PC-9 (cell line): Measurements from ENCODE around the gene CHRFAM7A. TPM values are rescaled to one million over a fixed set of nuclear protein-coding genes. Genes with fewer than 3 reads are reported as not detected.
"Not testable (repeated sequence)": the region's sequence is repeated elsewhere in the genome, so short reads cannot be mapped to it uniquely, and the experiment has no call there.

Source experiments
- BruUV-seq: library from RNA; stranded (reverse); fragments of 400-500 nt; replicated peaks from 2 replicates; lab custom pipeline; 2021; lab: Mats Ljungman, UMichigan
- CTCF ChIA-PET: fragments of 300-600 bp; sonication (Branson Sonifier 250); formaldehyde crosslinking; loops from one replicate; lab custom pipeline; 2022; ENCODE audit warnings: antibody characterized with exemption; lab: Charles Lee
- POLR2A ChIA-PET: fragments of 300-600 bp; sonication (Branson Sonifier 250); formaldehyde crosslinking; loops from one replicate; lab custom pipeline; 2022; ENCODE audit warnings: antibody characterized with exemption; ENCODE audit not compliant: unreplicated experiment; lab: Charles Lee
- DNase-seq, 2 experiments: peaks; one replicate each; pipeline versions ENCODE4 v3.0.0 to v3.0.0-alpha.2; 2015 to 2022; ENCODE audit warnings: mixed read lengths in 1 of 2
- H2AFZ ChIP-seq: fragments of 200-600 bp; sonication (generic); 2 replicates; pipeline ENCODE4 v1.8.1; 2017; ENCODE audit warnings: antibody characterized with exemption
- H3F3A ChIP-seq: fragments of 200-600 bp; sonication (generic); 2 replicates; pipeline ENCODE4 v1.8.1; 2017; ENCODE audit warnings: antibody characterized with exemption, mild to moderate bottlenecking, low read depth; ENCODE audit not compliant: insufficient read depth
- H3K27ac ChIP-seq: fragments of 200-600 bp; sonication (generic); 2 replicates; pipeline ENCODE4 v1.6.1; 2016; ENCODE audit warnings: mixed run types
- H3K27me3 ChIP-seq: fragments of 200-600 bp; sonication (generic); 2 replicates; pipeline ENCODE4 v1.6.1; 2016; ENCODE audit warnings: low read depth, mixed run types; ENCODE audit not compliant: insufficient read depth
- H3K36me3 ChIP-seq: fragments of 200-600 bp; sonication (generic); 2 replicates; pipeline ENCODE4 v1.6.1; 2016; ENCODE audit warnings: low read depth, mixed run types
- H3K4me1 ChIP-seq: fragments of 200-600 bp; sonication (generic); replicated peaks from 2 replicates; pipeline ENCODE4 v1.6.1; 2016; ENCODE audit warnings: mixed run types; ENCODE audit not compliant: insufficient read depth
- H3K4me2 ChIP-seq: fragments of 200-600 bp; sonication (generic); 2 replicates; pipeline ENCODE4 v1.6.1; 2017; ENCODE audit warnings: mixed run types
- H3K4me3 ChIP-seq: fragments of 200-600 bp; sonication (generic); 2 replicates; pipeline ENCODE4 v1.6.1; 2016; ENCODE audit warnings: mixed run types
- H3K79me2 ChIP-seq: fragments of 200-600 bp; sonication (generic); 2 replicates; pipeline ENCODE4 v1.6.1; 2017; ENCODE audit warnings: low read depth, mixed run types
- H3K9me2 ChIP-seq: fragments of 200-600 bp; sonication (generic); 2 replicates; pipeline ENCODE4 v1.8.1; 2017; ENCODE audit warnings: mild to moderate bottlenecking; ENCODE audit not compliant: insufficient read depth
- H3K9me3 ChIP-seq: fragments of 200-600 bp; sonication (generic); 2 replicates; pipeline ENCODE4 v1.8.1; 2016; ENCODE audit warnings: low read depth; ENCODE audit not compliant: insufficient read depth
- H4K20me1 ChIP-seq: fragments of 200-600 bp; sonication (generic); 2 replicates; pipeline ENCODE4 v1.8.1; 2017; ENCODE audit not compliant: insufficient read depth
- CTCF ChIP-seq: fragments of 200-600 bp; sonication (generic); conservative IDR thresholded peaks from 2 replicates; pipeline ENCODE4 v1.6.1; 2017; ENCODE audit warnings: mixed run types, antibody characterized with exemption, mild to moderate bottlenecking, moderate library complexity
- intact Hi-C: fragments of 100-400 bp; cut with micrococcal nuclease; formaldehyde crosslinking; loops from one replicate; pipeline ENCODE4 v1.10.0; 2022; ENCODE audit not compliant: unreplicated experiment
- total RNA-seq: library from RNA; stranded (reverse); gene quantifications from 2 replicates; pipeline ENCODE4 v1.2.3, GENCODE V29; 2021

CHRFAM7A gene
- total RNA-seq, 1 experiment from 2014 or later, result not detected

DNA sequence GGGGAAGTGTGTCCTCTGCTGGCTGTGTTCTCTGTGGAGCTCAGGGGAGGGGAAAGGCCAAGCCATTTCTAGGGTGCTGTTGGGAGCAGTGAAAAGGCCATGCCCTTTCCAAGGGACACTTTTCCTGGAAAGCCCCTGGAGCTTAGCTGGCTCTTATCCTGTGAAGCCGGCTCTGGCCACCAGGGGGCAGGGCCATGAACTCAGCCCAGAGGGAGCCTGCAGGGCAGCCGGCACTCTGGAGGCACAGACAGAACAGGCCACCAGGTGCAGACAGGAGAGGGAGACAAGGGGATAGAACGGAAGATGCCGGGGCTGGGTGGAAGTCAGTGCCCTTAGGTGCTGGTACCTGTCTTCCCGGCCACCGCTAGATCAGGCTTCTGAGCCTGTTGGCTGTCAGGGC is 5.6 kb upstream of the CHRFAM7A start:
- H3K27me3 ChIP-seq, H2AFZ ChIP-seq, H3K36me3 ChIP-seq, POLR2A ChIA-PET, H3K9me2 ChIP-seq, H3K4me2 ChIP-seq, H3K79me2 ChIP-seq, BruUV-seq, intact Hi-C loops, H3K9me3 ChIP-seq, H3K4me1 ChIP-seq, CTCF ChIA-PET, H3K27ac ChIP-seq, H3K4me3 ChIP-seq, H3F3A ChIP-seq, H4K20me1 ChIP-seq: not testable (repeated sequence)
- peak in 1 of 2 experiments; percentile 58 for DNase-seq
- TF ChIP-seq CTCF, result peak; percentile 30; the same call in 1 of the 2 replicates

GRCh38 chr15:30393664-30393991 is 288 bp upstream of the CHRFAM7A start:
- H3K79me2 ChIP-seq, H3K4me1 ChIP-seq, H3K4me3 ChIP-seq, CTCF ChIA-PET, H3K4me2 ChIP-seq, H2AFZ ChIP-seq, intact Hi-C loops, H3K27me3 ChIP-seq, H3K27ac ChIP-seq, POLR2A ChIA-PET, H3K36me3 ChIP-seq, H3K9me2 ChIP-seq, H4K20me1 ChIP-seq, H3F3A ChIP-seq, BruUV-seq, H3K9me3 ChIP-seq, DNase-seq: not testable (repeated sequence)

- H3K9me2 ChIP-seq, H2AFZ ChIP-seq, DNase-seq, H3K4me3 ChIP-seq, CTCF ChIA-PET, H3K4me1 ChIP-seq, H3K9me3 ChIP-seq, H3K27ac ChIP-seq, H3F3A ChIP-seq, POLR2A ChIA-PET, H3K36me3 ChIP-seq, H3K4me2 ChIP-seq, BruUV-seq, intact Hi-C loops, H4K20me1 ChIP-seq, H3K27me3 ChIP-seq, H3K79me2 ChIP-seq: not testable (repeated sequence)
These were observed 6.9 kb downstream of the CHRFAM7A start for GRCh38 chr15:30386318-30386887.

DNA sequence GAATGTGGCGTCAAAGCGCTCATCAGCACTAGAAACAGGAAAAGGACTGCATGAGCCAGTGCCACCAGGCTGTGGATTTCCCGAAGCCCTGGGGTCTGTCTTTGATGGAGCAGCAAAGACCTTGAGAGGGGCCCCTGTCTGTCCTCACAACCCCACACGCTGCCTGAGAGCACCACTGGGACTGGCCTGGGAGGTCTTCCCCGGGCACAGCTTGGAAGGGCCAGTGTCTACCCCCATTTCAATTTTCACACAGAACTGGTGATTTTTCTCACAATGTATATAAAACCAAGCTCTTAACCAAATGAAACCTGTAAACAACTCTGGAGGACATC is 16.3 kb downstream of the CHRFAM7A start:
- intact Hi-C loops, H3K4me3 ChIP-seq, BruUV-seq: not testable (repeated sequence)

DNA sequence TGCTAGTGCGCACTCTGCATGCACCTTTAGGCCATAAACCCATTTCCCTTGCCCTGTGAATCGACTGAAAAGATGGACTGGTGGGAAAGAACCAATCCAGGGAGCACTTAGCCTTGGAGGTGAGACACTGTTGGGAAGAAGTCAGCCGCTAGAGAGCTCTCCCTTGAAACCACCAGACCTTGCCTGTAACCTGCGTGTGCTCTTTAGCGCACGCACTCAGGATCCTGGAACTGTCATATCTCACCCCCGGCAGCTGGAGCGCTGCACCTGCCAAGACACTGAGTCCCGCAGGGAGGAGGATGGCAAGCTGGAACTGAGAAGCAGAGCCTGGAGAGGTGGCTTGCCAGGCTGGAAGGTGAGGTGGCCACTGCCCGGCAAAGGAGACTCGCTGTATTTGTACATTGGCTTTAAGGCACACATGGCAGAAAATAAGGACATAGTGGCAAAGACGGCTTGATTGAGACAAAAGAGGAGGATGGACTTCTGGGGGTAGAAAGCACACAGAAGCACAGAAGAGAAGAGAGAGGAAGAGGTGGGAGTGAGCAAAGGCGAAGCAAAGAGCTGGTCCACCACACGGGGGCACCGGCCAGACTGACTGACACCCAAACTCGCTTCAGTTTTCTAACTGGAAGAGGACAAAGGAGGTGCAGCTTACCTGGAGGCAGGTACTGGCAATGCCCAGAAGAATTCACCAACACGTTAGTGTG is 16.8 kb downstream of the CHRFAM7A start:
- intact Hi-C loops, H2AFZ ChIP-seq, H3K36me3 ChIP-seq, POLR2A ChIA-PET, H3K4me2 ChIP-seq, H3K4me1 ChIP-seq, H3F3A ChIP-seq, CTCF ChIA-PET, DNase-seq, H3K9me2 ChIP-seq, H4K20me1 ChIP-seq, H3K9me3 ChIP-seq, H3K27ac ChIP-seq, H3K27me3 ChIP-seq, BruUV-seq, H3K4me3 ChIP-seq, H3K79me2 ChIP-seq: not testable (repeated sequence)

More for the DNA sequence above, 16.3 kb downstream of the CHRFAM7A start:
- H3K9me2 ChIP-seq, H3K27ac ChIP-seq, CTCF ChIA-PET, H3F3A ChIP-seq, H3K27me3 ChIP-seq, H3K4me2 ChIP-seq, H3K9me3 ChIP-seq, POLR2A ChIA-PET, H3K79me2 ChIP-seq, H3K4me1 ChIP-seq, H3K36me3 ChIP-seq, H2AFZ ChIP-seq, DNase-seq, H4K20me1 ChIP-seq: not testable (repeated sequence)

DNA sequence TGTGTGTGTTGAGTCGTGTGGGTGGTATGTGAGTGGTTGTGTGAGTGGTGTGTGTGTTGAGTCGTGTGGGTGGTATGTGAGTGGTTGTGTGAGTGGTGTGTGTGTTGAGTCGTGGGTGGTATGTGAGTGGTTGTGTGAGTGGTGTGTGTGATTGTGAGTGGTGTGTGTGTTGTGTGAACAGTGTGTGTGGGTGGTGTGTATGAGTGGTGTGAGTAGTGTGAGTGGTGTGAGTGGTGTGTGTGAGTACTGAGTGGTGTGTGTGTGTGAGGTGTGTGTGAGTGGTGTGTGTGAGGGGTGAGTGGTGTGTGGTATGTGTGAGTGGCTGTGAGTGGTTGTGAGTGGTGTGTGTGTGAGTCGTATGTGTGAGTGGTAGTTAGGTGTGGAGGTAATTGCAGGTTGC is 17.5 kb downstream of the CHRFAM7A start:
- H3K4me2 ChIP-seq, POLR2A ChIA-PET, H3F3A ChIP-seq, H3K4me1 ChIP-seq, CTCF ChIA-PET, intact Hi-C loops, H3K27me3 ChIP-seq, H3K9me2 ChIP-seq, H3K27ac ChIP-seq, H4K20me1 ChIP-seq, H3K36me3 ChIP-seq, H3K79me2 ChIP-seq, H3K4me3 ChIP-seq, BruUV-seq, H3K9me3 ChIP-seq, H2AFZ ChIP-seq, DNase-seq: not testable (repeated sequence)

GRCh38 chr15:30374862-30375261 is 18.5 kb downstream of the CHRFAM7A start:
- intact Hi-C loops, CTCF ChIA-PET, DNase-seq, H3K9me3 ChIP-seq, H2AFZ ChIP-seq, POLR2A ChIA-PET, H3K36me3 ChIP-seq, H3K4me3 ChIP-seq, H3K27me3 ChIP-seq, BruUV-seq, H4K20me1 ChIP-seq, H3K9me2 ChIP-seq, H3K27ac ChIP-seq, H3K4me1 ChIP-seq, H3F3A ChIP-seq, H3K4me2 ChIP-seq, H3K79me2 ChIP-seq: not testable (repeated sequence)
